Measurements from ENCODE around the gene KCNK3. TPM values are rescaled to one million over a fixed set of nuclear protein-coding genes. Genes with fewer than 3 reads are reported as not detected.

Gene KCNK3
- total and polyA plus RNA-seq, 2 donors (not counting 3 experiments of a cell fraction or from before 2014, with no cell fraction given), result not detected

GRCh38 chr2:26720322-26721114, 28.0 kb downstream of the KCNK3 start:
- Histone ChIP-seq H3K4me2 (ENCODE audit: insufficient read depth, low read length) (no peak overlapping the region), H3K4me3 (replicated peaks in 1 of 3; ENCODE audit: insufficient read depth in 1 of 3, low read depth in 1 of 3, low read length in 3 of 3) (no peak overlapping the region), H3K4me1 (ENCODE audit: control insufficient read depth, extremely low read depth, insufficient read depth, low read length) (peaks cover 4% of the 10 kb centered on the region), H3K27ac (ENCODE audit: insufficient read depth, low read depth, low read length) (no peak overlapping the region), H2AFZ (ENCODE audit: low read depth, low read length) (no peak overlapping the region), H3K27me3 (ENCODE audit: control insufficient read depth in 2 of 2, insufficient read depth in 2 of 2, low read length in 2 of 2) (no peaks in the 10 kb centered on the region), H3K9me1 (replicated peaks; ENCODE audit: control insufficient read depth, extremely low read depth, insufficient read depth, low read length) (no peaks in the 10 kb centered on the region), H3K9ac (replicated peaks; ENCODE audit: extremely low read depth, insufficient read depth, low read length) (no peak overlapping the region), H3K36me3 (ENCODE audit: control insufficient read depth in 2 of 2, extremely low read depth in 1 of 2, insufficient read depth in 2 of 2, low read length in 2 of 2) (no peaks in the 10 kb centered on the region), H3K9me3 (replicated peaks; ENCODE audit: control insufficient read depth, insufficient read depth, low read length) (no peaks in the 10 kb centered on the region), H4K20me1 (replicated peaks; ENCODE audit: control insufficient read depth, extremely low read depth, insufficient read depth, low read length) (no peaks in the 10 kb centered on the region), H3K79me2 (ENCODE audit: control insufficient read depth, insufficient read depth, low read length) (no peaks in the 10 kb centered on the region)
- TF ChIP-seq FOS (IDR thresholded peaks at IDR 0.05; ENCODE audit: borderline replicate concordance, insufficient read depth, low read length) (no peak), CTCF (IDR thresholded peaks at IDR 0.05; ENCODE audit: extremely low read depth in 1 of 2, insufficient read depth in 1 of 2, low read depth in 1 of 2, low read length in 2 of 2) (no peak), GATA2 (IDR thresholded peaks at IDR 0.05; ENCODE audit: insufficient read depth, insufficient read length, low read depth, low read length) (no peak), EZH2 (IDR thresholded peaks at IDR 0.05; ENCODE audit: borderline replicate concordance, low read depth, low read length, severe bottlenecking) (no peak)
- ChIA-PET CTCF (interaction anchor here (0.7 to 1.7 kb wide), 7 partner anchors 10 to 143 kb away, joined by 3 to 4 read pairs (median 3); partner anchors contain the start of gene KCNK3), POLR2A (no interaction called here)
- dilution Hi-C loops (cut with MboI; ENCODE audit: extremely low pct_ligation_motif_present, low sequenced_read_pairs), result no loop called here
- FAIRE-seq (no peak), DNase-seq (ENCODE audit: low read depth, low spot score) (peak; percentile 66)
- BruUV-seq (replicated peaks), result no TSS peak
- intact Hi-C loops (cut with micrococcal nuclease), result no loop called here

Measured in endothelial cell of umbilical vein (primary cell).